DMS 273 (cell line): Measurements from ENCODE around the gene SENP3.
"Not testable (repeated sequence)": the region's sequence is repeated elsewhere in the genome, so short reads cannot be mapped to it uniquely, and the experiment has no call there.

Experiments used
- DNase-seq: peaks from one replicate; lab custom pipeline; 2025; ENCODE audit not compliant: unreplicated experiment; lab: John Stamatoyannopoulos, UW

Gene SENP3

GRCh38 chr17:7591596-7591995 lies 29.9 kb downstream of the SENP3 start:
- no peak for DNase-seq

- DNase-seq: no peak
Observed at GRCh38 chr17:7592422-7593021, 30.8 kb downstream of the SENP3 start.

- DNase-seq: no peak
Observed at GRCh38 chr17:7593296-7593695, 31.6 kb downstream of the SENP3 start.

- not testable (repeated sequence) for DNase-seq
Observed at GRCh38 chr17:7597561-7597960, 35.8 kb downstream of the SENP3 start.

GRCh38 chr17:7606280-7606679 lies 44.6 kb downstream of the SENP3 start:
- DNase-seq: no peak

- DNase-seq: no peak
Observed at GRCh38 chr17:7610641-7611040, 48.9 kb downstream of the SENP3 start.

GRCh38 chr17:7611635-7612293 lies 50.0 kb downstream of the SENP3 start:
- DNase-seq: no peak

GRCh38 chr17:7612294-7612640 lies 50.5 kb downstream of the SENP3 start:
- no peak for DNase-seq

- peak; percentile 40 for DNase-seq
Observed at GRCh38 chr17:7613769-7614424, 52.2 kb downstream of the SENP3 start.

GRCh38 chr17:7614425-7615264 lies 52.9 kb downstream of the SENP3 start, which contains the start of gene FXR2:
TSS of gene FXR2 (minus strand) at chr17:7614897. CDS start at chr17:7614532, 365 bp downstream.
- peak; percentile 99 for DNase-seq

- no peak for DNase-seq
Observed at GRCh38 chr17:7615265-7615747, 53.6 kb downstream of the SENP3 start.

GRCh38 chr17:7618608-7619007 lies 56.9 kb downstream of the SENP3 start:
- no peak for DNase-seq

GRCh38 chr17:7620835-7621234 lies 59.1 kb downstream of the SENP3 start:
- DNase-seq: no peak
